NCI-H146 treated with DMSO at 0.1 percent for 48 hours (cell line): ENCODE measurements around the gene AP1G2.
A peak's percentile ranks its signal among the peaks of the same experiment; 100 is the strongest.

Experiments
- DNase-seq: peaks from one replicate; lab custom pipeline; 2025; ENCODE audit not compliant: unreplicated experiment; lab: John Stamatoyannopoulos, UW

Gene AP1G2

GRCh38 chr14:23520899-23521533, 46.6 kb downstream of the AP1G2 start:
- DNase-seq: no peak

GRCh38 chr14:23518709-23519108, 48.9 kb downstream of the AP1G2 start:
- no peak for DNase-seq

- no peak for DNase-seq
Observed at GRCh38 chr14:23517650-23518326, 49.8 kb downstream of the AP1G2 start.

- DNase-seq: no peak
Observed at GRCh38 chr14:23514644-23514957, 53.0 kb downstream of the AP1G2 start.

GRCh38 chr14:23513818-23514643, 53.6 kb downstream of the AP1G2 start:
- DNase-seq: no peak

GRCh38 chr14:23513005-23513817, 54.4 kb downstream of the AP1G2 start:
- DNase-seq: no peak

GRCh38 chr14:23512156-23512555, 55.4 kb downstream of the AP1G2 start:
- peak; percentile 21 for DNase-seq
